ENCODE results near the gene ZBTB7C. TPM values are rescaled to one million over a fixed set of nuclear protein-coding genes. Genes with fewer than 3 reads are reported as not detected.

The ZBTB7C gene
- total and polyA plus RNA-seq, 10 of the 15 experiments (the other 5 are each of a cell fraction or from before 2014, with no cell fraction given): under 0.01 to 0.08 (median 0.01) TPM; not detected in 7

DNA sequence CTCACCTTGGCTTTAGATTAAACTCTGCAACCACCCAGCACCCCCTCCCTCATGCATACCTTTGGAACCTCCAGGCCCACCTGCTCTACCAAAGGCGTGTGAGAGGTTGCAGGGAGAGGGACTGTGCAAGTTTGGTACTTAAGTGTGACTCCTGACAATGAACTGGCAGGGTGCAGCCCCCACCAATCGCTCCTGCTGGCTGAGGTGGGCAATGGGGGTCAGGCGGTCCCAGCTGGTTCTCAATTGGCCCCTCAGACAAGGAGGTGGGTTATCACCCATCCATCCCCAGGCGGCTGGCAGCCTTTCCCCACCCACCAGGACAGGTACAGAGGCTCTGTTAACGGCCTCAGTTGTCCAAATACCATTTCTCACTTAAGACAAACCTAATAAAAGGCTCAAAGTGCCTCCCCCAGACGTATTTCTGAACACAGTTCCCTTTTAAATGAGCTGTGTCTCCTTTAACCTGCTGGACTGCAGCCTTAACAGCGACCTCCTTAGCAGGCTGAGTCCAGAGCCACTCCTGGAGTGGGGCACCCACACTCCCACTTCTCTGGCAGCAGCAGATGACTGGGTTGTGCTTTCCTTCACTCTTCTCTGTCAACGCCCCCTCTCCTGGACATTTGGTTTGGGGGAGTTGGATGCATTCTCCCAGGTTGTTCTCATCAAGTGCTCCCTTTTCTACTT lies 309.6 kb downstream of the ZBTB7C start:
- Histone ChIP-seq H3K36me3 (ENCODE audit: control insufficient read depth in 2 of 2, insufficient read depth in 2 of 2, low read length in 1 of 2) (no peaks in the 10 kb centered on the region), H3K9ac (ENCODE audit: control insufficient read depth, insufficient read depth, low read length) (no peak overlapping the region), H3K79me2 (ENCODE audit: control insufficient read depth, insufficient read depth, low read length) (no peaks in the 10 kb centered on the region), H3K4me1 (ENCODE audit: control insufficient read depth, insufficient read depth, low read length) (no peaks in the 10 kb centered on the region), H3K4me3 (no peak overlapping the region), H2AFZ (ENCODE audit: control insufficient read depth, low read depth, low read length) (no peak overlapping the region), H3K9me3 (replicated peaks; ENCODE audit: control insufficient read depth, insufficient read depth, low read length) (no peaks in the 10 kb centered on the region), H3K27ac (ENCODE audit: control insufficient read depth, insufficient read depth) (no peak overlapping the region), H3K27me3 (replicated peaks in 1 of 2; ENCODE audit: control insufficient read depth in 2 of 2, insufficient read depth in 2 of 2, low read length in 1 of 2) (peaks cover 2 to 5% of the 10 kb centered on the region in 2 experiments), H3K4me2 (ENCODE audit: control insufficient read depth, insufficient read depth) (no peak overlapping the region), H4K20me1 (ENCODE audit: control insufficient read depth, insufficient read depth) (no peaks in the 10 kb centered on the region)
- ChIA-PET POLR2A (no interaction called here), RAD21 (ENCODE audit: unreplicated experiment) (no interaction called here), SMC1A (ENCODE audit: uncharacterized antibody, unreplicated experiment) (no interaction called here), CTCF (no interaction called here)
- WGBS (ENCODE audit: insufficient coverage, insufficient replicate concordance, low lambda C conversion rate, missing lambda C conversion rate): 9% methylated on average over 8 of the region's 8 CpGs
- DNase-seq (ENCODE audit: low read depth, low spot score) (no peak), FAIRE-seq (no peak), ATAC-seq (no peak)
- TF ChIP-seq SIX5 (IDR thresholded peaks at IDR 0.05; ENCODE audit: low read depth, low read length, severe bottlenecking): no peak
- TF ChIP-seq, protein P1, sequence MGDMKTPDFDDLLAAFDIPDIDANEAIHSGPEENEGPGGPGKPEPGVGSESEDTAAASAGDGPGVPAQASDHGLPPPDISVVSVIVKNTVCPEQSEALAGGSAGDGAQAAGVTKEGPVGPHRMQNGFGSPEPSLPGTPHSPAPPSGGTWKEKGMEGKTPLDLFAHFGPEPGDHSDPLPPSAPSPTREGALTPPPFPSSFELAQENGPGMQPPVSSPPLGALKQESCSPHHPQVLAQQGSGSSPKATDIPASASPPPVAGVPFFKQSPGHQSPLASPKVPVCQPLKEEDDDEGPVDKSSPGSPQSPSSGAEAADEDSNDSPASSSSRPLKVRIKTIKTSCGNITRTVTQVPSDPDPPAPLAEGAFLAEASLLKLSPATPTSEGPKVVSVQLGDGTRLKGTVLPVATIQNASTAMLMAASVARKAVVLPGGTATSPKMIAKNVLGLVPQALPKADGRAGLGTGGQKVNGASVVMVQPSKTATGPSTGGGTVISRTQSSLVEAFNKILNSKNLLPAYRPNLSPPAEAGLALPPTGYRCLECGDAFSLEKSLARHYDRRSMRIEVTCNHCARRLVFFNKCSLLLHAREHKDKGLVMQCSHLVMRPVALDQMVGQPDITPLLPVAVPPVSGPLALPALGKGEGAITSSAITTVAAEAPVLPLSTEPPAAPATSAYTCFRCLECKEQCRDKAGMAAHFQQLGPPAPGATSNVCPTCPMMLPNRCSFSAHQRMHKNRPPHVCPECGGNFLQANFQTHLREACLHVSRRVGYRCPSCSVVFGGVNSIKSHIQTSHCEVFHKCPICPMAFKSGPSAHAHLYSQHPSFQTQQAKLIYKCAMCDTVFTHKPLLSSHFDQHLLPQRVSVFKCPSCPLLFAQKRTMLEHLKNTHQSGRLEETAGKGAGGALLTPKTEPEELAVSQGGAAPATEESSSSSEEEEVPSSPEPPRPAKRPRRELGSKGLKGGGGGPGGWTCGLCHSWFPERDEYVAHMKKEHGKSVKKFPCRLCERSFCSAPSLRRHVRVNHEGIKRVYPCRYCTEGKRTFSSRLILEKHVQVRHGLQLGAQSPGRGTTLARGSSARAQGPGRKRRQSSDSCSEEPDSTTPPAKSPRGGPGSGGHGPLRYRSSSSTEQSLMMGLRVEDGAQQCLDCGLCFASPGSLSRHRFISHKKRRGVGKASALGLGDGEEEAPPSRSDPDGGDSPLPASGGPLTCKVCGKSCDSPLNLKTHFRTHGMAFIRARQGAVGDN (IDR thresholded peaks at IDR 0.05): no peak
- TF ChIP-seq EGR1 (IDR thresholded peaks at IDR 0.05; ENCODE audit: borderline replicate concordance in 1 of 2, low read depth in 2 of 2, low read length in 2 of 2): no peak
- TF ChIP-seq, protein P2, sequence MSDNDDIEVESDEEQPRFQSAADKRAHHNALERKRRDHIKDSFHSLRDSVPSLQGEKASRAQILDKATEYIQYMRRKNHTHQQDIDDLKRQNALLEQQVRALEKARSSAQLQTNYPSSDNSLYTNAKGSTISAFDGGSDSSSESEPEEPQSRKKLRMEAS (IDR thresholded peaks at IDR 0.05; ENCODE audit: low read depth, low read length): no peak
- TF ChIP-seq CBX3 (IDR thresholded peaks at IDR 0.05; ENCODE audit: borderline replicate concordance, low read depth): no peak
- TF ChIP-seq, protein P3, sequence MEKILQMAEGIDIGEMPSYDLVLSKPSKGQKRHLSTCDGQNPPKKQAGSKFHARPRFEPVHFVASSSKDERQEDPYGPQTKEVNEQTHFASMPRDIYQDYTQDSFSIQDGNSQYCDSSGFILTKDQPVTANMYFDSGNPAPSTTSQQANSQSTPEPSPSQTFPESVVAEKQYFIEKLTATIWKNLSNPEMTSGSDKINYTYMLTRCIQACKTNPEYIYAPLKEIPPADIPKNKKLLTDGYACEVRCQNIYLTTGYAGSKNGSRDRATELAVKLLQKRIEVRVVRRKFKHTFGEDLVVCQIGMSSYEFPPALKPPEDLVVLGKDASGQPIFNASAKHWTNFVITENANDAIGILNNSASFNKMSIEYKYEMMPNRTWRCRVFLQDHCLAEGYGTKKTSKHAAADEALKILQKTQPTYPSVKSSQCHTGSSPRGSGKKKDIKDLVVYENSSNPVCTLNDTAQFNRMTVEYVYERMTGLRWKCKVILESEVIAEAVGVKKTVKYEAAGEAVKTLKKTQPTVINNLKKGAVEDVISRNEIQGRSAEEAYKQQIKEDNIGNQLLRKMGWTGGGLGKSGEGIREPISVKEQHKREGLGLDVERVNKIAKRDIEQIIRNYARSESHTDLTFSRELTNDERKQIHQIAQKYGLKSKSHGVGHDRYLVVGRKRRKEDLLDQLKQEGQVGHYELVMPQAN (conservative IDR thresholded peaks at IDR 0.05): no peak
- no TSS peak for BruUV-seq (replicated peaks)
- intact Hi-C loops (cut with micrococcal nuclease; ENCODE audit: unreplicated experiment) (no loop called here), in situ Hi-C loops (cut with MboI) (no loop called here)

All from GM12878 (cell line).